HG03575 (cell line): ENCODE results near the gene DCTPP1.
"Not testable (repeated sequence)": the region's sequence is repeated elsewhere in the genome, so short reads cannot be mapped to it uniquely, and the experiment has no call there.

Source experiments
- ATAC-seq: cut with Tn5 transposase; IDR thresholded peaks from one replicate; pipeline ENCODE4 v1.9.1; 2021; ENCODE audit not compliant: unreplicated experiment, insufficient number of reproducible peaks, low FRiP score; ENCODE audit errors: extremely low read depth

The DCTPP1 gene

GRCh38 chr16:30452709-30453580 is 23.1 kb upstream of the DCTPP1 start:
- not testable (repeated sequence) for ATAC-seq

GRCh38 chr16:30449116-30449435 is 19.2 kb upstream of the DCTPP1 start:
- no peak for ATAC-seq

- no peak for ATAC-seq
These were observed 17.8 kb upstream of the DCTPP1 start for GRCh38 chr16:30447512-30448226.

- ATAC-seq = no peak
These were observed 16.4 kb upstream of the DCTPP1 start for GRCh38 chr16:30446203-30446595.

GRCh38 chr16:30445408-30446202 is 15.8 kb upstream of the DCTPP1 start, which contains the start of gene SEPHS2:
Gene SEPHS2, minus strand, starts transcription at chr16:30445874. Its CDS starts 147 bp downstream, at chr16:30445727.
- ATAC-seq = no peak

- no peak for ATAC-seq
These were observed 15.2 kb upstream of the DCTPP1 start for GRCh38 chr16:30445149-30445407.

- ATAC-seq = no peak
These were observed 14.7 kb upstream of the DCTPP1 start for GRCh38 chr16:30444231-30445148.

GRCh38 chr16:30443631-30444030 is 13.8 kb upstream of the DCTPP1 start:
- ATAC-seq = no peak

- ATAC-seq = no peak
These were observed 10.0 kb upstream of the DCTPP1 start for GRCh38 chr16:30439720-30440348.

- ATAC-seq = no peak
These were observed 9.0 kb upstream of the DCTPP1 start for GRCh38 chr16:30438835-30439234.

GRCh38 chr16:30437511-30438046 is 7.7 kb upstream of the DCTPP1 start:
- ATAC-seq = no peak

- no peak for ATAC-seq
These were observed 5.0 kb upstream of the DCTPP1 start for GRCh38 chr16:30434852-30435251.

GRCh38 chr16:30430428-30430970 is 669 bp upstream of the DCTPP1 start:
- no peak for ATAC-seq

GRCh38 chr16:30429418-30429677 is 482 bp downstream of the DCTPP1 start:
- no peak for ATAC-seq

GRCh38 chr16:30428055-30428454 is 1.8 kb downstream of the DCTPP1 start:
- no peak for ATAC-seq

GRCh38 chr16:30421010-30421409 is 8.8 kb downstream of the DCTPP1 start:
- no peak for ATAC-seq

- no peak for ATAC-seq
These were observed 11.3 kb downstream of the DCTPP1 start for GRCh38 chr16:30418350-30419181.
